Activated naive CD4-positive, alpha-beta T cell (primary cell): ENCODE data around the gene LCLAT1.

Source experiments
- DNase-seq, 4 experiments: peaks; one replicate each; lab custom pipeline; 2025; lab: John Stamatoyannopoulos, UW

LCLAT1 gene

DNA sequence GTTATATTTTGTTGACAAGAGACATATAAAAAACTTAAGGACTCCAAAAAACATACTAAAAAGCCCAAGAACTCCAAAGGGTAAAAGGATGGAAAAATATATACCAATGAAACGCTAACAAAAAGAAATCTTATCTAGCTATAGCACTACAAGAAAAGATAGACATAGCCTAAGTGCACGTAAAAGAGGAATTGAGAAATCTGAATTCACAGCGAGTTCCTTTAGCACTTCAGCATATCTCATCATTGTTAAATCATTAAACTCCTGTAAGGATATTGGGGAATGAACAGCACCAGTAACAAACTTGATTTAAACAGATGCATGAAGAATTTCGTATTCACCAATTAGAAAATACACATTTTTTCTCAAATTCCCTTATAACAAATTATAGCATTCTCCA lies 226.1 kb downstream of the LCLAT1 start:
- no peak for DNase-seq

DNA sequence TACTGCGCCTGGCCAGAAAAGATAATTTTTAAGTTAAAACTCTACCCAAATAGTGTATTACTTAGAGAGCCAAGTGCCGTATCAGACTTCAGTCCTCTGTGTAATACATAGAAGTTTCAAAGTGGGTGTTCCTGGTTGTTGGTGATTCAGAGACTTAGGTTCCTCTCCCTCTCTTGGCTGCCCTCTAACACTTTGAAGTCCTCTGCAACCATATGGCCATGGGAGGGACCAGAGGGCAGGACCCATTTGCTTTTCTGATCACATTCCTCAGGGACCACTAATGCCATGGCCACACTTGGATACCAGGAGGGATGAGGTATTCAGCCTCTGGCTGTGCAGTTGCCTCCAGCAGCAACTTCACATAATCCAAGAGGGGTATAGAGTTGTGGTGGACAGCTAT lies 228.7 kb downstream of the LCLAT1 start:
- no peak for DNase-seq

DNA sequence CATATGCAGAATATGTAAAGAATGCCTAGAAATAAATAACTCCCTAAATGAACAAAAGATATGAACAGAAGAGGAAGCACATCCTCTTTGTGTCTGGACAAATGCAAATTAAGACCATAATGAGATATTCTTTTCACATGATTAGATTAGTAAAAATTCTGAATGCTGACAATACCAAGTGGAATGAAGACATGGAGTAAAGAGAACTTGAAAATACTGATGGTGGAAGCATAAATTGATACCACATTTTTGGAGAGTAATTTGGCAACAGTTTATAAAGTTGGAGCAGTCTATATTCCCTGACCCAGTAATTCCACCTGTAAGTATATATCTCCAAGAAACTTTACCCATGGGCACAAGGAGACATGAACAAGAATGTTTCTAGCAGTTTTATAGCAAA lies 230.2 kb downstream of the LCLAT1 start:
- no peak for DNase-seq

DNA sequence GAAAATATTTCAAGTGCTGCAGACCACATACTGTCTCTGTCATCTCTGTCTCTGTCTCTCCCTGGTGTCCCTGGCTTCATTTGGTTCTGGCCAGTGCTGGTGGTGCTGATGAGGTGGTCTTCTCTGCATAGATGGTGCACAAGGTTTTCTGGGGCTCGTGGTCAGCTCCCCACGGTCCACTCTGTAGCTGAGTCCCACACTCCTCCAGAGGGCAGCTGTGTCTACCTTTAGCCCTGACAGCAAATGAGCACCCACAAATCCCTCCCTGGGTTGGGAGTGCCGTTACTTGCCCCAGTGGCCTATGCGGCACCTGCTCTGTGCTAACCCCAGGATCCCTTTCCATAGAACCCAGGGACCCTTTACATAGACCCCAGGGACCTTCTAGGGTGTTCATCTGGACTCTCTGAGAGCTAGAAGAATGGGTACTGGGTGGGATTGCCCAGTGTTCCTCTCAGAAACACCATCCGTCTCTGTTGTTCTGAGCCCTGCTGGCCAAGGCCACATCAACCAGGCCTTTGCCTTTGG lies 230.9 kb downstream of the LCLAT1 start:
- DNase-seq = no peak

DNA sequence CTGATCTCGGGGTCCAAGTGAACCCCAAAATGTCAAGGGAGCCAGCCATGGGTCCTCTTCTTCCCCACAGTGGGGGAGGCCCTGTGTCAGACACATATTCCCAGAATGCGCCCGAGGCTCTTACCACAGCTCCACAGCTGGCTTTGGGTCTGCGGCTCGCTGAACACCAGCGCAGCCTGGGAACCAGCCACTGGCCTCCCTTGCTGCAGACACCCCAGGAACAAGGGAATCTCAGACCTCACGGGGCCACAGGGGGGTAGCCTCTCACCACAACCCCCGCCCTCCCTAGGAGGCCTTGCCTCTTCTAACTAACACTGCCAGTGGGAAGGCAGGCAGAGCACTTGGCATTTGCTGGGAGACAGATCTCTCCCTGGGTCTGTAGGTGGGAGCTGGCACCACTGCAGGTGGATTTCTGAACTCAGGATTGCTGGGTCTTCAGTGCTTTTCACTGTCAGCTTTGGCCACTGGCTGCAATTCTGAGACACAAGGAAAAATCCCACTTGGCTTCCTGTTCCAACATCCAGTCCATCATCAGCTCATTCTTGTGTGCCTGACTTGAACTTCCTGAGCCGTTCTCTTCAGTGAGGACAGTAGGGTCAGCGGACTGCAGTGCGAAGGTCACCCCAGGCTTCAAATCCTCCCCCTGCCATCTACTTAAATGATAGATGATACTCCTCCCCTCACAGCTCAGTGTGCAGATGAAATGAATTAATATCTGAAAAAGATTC lies 231.5 kb downstream of the LCLAT1 start:
- no peak for DNase-seq

DNA sequence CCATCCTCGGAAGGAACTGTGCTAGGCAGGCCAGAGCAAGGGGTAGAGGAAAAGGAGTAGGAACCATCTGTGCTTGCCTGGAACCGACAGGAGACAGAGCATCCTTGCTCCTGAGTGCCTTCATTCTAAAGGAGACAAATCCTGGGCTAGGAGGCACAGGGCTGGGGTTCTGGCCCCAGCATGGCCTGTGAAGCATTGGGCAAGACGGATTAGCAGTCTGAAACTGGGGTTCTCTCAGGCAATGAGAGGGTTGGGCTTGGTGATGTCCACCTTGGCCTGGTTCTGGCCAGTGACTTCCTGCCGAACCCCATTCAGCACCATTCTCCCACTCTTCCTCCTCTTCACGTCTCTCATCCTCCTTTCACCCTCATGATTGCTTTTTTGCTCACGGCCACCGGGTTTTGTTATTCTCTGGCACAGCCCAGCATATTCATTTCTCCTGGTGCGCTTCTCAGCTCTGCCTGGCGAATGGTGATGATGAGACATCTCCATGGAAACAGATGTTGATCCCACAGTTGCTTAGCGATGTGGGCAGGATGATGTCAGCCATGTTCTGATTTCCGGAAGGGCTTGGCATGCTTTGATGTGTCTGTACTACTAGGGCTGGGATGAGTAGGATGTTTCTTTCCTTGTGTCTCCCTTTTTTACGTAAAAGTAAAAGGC lies 232.5 kb downstream of the LCLAT1 start:
- DNase-seq = no peak

DNA sequence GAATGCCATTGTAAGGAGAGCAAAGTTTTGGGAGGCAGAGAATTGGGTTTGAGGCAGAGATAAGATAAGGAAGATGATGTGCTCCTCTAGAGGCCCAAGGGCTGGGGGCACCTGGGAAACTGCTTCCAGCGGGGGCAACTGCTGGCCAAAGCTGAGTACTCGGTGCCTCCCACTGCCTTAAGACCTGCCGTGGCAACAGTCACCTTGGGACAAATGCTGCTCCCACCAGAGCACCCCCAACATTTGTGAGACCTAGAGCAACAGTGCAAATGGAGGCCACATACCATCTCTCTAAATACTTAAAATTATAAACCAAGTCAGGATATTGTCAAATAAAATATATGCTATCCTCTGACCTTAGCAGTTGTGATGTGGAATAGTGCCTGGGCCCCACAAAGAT lies 233.1 kb downstream of the LCLAT1 start:
- DNase-seq = no peak

DNA sequence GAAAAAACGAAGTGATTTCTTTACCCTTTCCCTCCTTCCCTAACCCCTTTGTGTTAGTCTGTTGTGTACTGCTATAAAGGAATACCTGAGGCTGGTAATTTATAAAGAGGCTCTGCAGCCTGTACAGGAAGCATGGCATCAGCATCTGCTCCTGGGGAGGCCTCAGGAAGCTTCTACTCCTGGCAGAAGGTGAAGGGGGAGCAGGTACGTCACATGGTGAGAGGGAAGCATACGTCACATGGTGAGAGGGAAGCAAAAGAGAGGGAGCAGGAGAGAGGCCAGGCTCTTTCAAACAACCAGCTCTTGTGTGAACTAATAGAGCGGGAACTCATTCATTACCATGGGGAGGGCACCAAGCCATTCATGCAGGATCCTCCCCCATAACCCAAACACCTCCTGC lies 234.0 kb downstream of the LCLAT1 start:
- DNase-seq = no peak

DNA sequence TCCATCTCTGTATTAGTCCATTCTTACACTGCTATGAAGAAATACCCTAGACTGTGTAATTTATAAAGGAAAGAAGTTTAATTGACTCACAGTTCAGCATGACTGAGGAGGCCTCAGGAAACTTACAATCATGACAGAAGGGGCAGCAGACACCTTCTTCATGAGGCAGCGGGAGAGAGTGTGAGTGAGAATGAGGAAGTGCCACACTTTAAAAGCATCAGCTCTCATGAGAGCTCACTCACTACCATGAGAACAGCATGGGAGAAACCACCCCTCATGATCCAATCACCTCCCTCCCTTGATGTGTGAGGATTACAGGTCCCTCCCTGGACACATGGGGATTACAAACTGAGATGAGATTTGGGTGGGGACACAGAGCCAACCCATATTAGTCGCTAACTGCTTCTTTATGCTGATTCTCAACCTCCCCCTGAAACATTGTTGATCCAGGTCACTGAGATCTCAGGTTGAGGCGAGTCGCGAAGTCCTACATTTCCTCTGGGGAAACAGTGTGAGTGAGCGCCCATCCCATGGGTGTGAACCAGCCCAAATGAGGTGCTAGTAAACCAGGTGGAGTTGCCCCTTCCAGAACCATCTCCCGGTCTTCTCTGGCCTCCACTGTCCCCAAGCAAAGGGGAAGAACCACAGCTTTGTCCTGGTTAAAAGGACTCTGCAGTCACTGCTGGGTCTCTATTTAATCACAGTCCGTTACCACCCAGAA lies 236.3 kb downstream of the LCLAT1 start:
- DNase-seq = no peak

DNA sequence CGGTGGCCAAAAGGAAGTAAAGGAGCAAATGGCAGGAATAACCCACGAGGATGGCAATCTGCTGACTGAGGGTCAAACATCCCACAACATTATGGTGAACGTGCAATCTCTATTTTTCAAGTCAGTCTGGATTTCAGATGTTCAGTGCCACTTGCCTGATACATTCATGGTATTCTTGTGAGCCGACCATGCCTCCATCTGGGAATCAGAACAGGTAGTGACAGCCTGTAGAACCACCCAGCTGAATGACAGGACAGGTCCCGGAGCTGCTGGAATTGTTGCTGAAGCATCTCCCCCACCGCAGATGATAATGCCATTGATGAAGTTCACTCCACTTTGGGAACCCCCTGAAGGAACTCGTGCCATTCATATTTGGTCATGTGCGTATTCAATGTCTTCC lies 237.0 kb downstream of the LCLAT1 start:
- DNase-seq = no peak

DNA sequence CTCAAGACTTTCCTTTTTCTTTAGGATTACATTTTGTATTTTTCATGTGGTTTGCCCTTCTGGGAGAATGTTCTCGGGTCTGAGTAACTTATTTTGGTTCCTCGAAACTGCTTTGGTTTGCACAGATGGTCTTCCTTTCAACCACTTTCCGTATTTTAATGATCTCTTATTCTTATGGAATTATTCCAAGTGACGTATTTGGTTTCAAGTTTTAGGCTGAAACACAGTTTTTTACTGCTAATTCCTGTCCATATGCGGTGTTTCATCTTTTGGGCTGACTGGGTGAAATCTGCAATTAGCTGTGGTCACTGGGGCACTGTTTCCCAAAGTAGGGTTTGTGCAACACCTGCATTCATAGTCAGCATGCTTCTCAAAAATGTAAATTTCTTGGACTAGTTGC lies 237.5 kb downstream of the LCLAT1 start:
- DNase-seq = no peak

DNA sequence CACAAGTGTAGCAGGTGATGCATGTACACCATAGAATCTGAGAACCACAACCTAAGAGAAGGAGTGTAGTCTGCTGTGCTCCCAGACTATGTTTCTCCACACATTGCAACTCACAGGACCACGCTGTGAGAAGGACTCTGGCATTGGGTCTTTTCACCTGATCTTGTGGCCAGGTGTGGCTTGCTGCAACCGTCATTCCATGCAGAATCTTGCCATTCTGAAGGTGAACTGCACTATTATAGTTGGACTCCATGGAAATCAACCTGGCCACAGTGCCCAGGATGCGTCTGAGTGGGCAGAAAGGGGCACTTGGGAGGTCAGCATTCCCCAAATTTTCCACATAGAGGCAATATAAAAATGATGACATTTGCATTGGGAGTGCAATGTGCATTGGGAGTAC lies 237.9 kb downstream of the LCLAT1 start:
- no peak for DNase-seq

DNA sequence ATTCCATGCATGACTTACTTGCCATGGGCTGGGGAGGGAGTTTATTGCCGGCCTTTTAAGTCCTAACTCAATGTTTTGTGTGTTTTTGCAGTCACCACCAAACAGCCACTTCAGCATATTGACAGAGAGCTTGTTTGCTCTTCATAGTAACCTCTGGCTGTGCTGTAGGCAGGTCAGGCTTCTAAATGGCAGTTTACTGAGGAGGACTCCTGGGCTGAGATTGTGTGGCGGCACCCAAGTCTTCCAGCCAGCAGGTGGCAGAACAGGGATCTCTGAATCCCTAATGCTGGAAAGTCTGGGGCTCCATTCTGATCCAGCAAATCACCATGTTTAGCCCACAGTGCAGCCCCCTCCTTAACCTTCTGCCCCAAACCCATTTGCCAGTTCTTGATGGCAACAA lies 239.0 kb downstream of the LCLAT1 start:
- DNase-seq = no peak

DNA sequence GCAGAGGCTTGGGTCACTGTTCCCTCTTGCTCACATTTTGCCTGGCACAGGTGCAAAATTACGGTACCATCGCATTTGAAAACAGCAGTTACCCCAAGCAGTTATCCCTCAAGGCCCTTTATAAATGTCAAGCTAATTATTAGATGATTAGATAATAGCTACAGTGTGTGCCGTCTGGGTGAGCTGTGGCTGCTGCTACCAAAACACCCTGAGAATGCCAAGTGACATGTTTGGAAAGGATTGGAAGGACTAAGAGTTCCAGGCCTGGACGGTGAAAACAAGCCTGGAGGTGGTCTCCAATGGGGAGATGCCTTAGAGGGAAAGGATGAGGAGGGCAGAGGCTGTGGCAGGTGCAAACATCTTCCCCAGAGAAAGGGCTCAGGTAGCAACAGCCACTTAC lies 239.6 kb downstream of the LCLAT1 start:
- no peak for DNase-seq

DNA sequence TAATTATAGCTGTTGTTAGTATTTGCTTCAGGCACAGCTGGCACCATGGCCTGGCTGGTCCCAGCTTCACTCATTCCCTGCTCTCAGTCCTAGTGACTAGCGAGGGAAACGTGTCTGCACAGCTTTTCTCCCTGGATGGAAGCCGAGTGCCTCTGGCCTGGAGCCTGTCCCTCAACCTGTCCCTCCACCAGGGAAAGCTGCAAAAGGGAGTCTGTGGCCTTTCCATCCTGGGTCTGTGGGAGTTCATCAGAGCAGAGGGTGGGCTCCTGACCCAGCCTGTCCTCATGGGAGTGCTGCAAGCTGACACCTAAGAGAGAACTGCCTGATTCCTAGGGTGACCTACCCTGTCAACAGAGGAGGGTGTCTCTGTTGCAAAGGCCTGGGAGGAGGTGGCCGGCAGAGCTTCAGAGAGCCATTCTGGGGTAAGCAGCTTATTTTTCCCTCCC lies 241.9 kb downstream of the LCLAT1 start:
- no peak for DNase-seq

DNA sequence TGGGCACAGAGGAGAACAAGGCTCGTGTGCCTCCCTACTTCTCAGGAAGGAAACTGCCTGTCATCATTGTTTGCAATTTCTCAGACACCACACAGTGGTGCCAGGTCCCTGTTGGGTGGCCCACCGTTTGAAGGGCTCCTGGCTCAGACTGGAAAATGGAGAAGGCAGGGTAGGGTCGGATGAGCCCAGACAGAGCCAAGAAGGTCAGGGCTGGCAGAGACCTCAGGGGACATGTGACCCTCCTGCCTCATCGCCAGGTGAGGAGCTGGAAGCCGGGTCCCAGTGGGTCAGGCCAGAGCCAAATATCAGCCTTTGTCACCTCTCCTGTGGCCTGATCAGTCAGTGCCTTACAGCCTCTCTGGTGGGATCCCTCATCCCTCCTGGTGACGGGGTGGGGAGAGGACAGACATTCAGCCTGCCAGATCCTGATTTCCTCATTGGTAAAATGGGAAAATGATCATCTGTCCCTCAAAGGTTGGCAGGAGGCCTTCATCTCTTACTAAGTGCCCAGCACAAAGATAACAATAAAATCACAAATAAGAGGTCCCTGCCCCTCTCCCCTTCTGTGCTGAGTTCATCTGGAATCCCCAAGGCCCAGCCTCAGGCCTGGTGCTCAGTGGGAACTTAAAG lies 242.6 kb downstream of the LCLAT1 start:
- no peak for DNase-seq

DNA sequence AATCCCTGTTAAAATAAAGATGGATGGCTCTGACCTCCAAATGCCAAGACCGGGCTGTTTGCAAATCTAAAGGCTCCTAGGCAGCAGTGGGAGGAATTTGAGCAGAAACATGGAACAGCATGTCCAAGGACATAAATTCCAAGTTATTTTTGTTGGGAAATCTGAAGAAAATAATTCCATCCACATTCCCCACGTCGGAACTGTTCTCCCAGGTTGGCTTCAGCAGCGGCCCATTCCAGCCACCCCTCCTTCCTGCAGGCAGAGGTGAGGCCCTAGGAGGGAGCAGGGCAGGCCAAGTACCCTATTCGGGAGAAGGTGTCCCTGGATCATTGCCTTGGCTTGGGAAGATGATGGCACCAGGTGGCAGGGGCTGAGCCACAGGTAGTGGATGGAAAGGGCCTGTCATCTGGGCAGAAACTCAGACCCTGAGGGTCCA lies 243.1 kb downstream of the LCLAT1 start:
- DNase-seq = no peak

DNA sequence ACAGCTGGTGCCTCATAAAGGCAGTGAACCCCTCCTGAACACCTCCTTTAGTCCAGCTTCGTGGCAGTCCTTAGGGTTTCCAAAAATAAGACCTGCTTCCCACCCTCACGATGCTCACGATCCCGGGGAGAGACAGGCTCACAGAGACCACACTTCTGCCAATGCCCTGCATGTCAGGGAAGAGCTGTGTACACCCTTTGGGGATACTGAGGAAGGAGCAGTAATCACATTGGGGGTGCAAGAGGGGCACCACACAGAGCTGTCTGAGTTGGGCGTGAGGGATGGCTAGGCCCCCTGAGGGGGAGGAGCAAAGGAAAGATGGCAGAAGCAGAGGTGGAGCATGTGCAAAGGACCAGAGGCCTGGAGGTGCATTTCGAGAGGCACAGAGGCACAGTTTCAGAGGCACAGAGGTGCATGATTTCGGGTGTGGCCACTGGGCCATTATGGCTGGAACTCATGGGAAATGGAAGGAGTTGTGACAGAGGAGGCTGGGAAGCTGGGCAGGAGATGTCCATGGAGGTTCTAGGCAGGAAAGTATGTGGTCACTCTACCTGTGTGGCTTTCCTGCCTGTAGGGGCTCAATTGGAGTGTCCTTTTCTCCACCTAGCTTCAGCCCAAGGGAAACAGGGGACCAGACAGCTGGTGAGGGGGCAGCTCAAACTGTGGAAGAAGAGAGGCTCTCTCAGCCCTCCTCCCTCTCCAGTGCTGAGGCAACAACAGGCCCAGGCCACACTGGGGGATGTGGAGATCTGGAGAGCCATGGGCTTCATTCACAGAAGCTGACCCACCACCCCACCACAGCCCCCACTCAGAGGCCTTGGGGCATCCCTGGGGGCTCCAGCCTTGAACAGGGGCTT lies 244.3 kb downstream of the LCLAT1 start:
- no peak for DNase-seq

DNA sequence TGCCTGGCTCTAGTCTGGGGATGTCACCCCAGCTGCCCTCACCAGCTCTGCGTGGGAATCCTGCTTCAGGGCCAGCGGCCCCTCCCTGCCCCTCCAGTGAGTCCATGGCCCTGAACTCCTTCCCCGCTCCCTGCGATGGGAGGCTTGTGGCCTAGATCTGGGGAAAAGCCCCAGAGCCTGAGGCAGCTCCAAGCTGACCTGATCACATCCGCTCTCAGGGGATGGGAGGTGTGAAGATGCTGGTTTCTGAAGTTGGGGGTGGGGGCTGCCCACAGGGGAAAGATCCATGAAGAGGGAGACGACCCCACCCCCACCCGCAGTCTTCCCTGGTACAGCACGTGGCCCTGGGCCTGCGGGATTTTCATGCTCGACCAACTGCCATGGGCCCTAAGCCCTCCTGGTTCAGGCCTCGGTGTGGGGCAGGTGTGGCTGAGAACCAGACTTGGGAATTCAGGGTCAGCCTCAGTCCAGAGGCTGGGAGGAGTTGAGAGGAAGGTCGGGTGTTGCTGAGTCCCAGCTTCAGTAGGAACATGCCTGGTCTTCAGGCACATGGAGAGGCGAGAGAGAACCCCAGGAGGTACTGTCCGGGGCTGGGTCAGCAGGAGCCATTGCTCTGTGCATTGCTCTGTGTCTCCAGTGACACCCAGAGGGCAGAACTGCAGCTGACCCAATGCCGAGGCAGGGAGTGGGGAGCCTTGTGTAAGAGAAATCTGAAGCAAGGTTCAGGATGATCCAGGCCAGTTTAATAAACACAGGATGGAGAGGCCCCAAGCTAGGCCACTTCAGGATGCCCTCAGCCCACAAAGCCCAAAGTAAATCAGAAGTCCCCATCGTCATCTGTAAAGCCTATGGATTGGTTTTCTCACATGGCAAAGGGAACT lies 245.1 kb downstream of the LCLAT1 start:
- no peak for DNase-seq

DNA sequence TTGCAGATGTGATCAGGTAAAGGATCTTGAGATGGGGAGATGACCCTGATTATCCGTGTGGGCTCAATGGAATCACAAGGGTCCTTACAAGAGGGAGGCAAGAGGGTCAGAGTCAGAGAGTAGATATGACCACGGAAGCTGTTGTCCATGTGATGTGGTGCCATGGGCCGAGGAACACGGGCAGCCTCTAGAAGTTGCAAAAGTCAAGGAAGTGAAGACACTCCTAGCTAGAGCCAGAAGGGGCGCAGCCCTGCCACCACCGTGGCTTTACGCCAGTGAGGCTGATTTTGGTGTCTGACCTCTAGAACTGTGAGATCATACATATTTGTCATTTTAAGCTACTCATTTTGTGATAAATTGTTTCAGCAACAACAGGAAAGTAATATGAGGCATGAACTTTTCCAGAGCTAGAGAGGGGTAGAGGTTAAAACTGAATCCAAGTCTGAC lies 245.8 kb downstream of the LCLAT1 start:
- DNase-seq = no peak
